Uterus (tissue), 4 donors: Measurements from ENCODE around the gene NUDT1. TPM values are rescaled to one million over a fixed set of nuclear protein-coding genes. Genes with fewer than 3 reads are reported as not detected.

Source experiments
- DNase-seq, 2 donors: peaks; one replicate each; pipeline ENCODE4 v3.0.0-alpha.2; 2019 to 2020
- H3K27ac ChIP-seq, 2 donors: fragments of 200-600 bp; sonication (generic); 1 replicate in 1 of 2; 2 replicates in 1 of 2; pipeline ENCODE4 v1.5.1; 2016 to 2018
- H3K27me3 ChIP-seq, 2 donors: fragments of 200-600 bp; sonication (generic); one replicate each; pipeline ENCODE4 v1.5.1; 2018 to 2019; ENCODE audit warnings: control low read depth in 1 of 2
- H3K36me3 ChIP-seq, 2 donors: fragments of 200-600 bp; sonication (generic); one replicate each; pipeline ENCODE4 v1.5.1; 2019; ENCODE audit warnings: control low read depth in 1 of 2
- H3K4me1 ChIP-seq, 2 donors: fragments of 200-600 bp; sonication (generic); one replicate each; pipeline ENCODE4 v1.5.1; 2018 to 2019; ENCODE audit warnings: control low read depth in 1 of 2
- H3K4me3 ChIP-seq, 2 donors: fragments of 200-600 bp; sonication (generic); 1 replicate in 1 of 2; 2 replicates in 1 of 2; pipeline ENCODE4 v1.5.1; 2018 to 2019; ENCODE audit warnings: mild to moderate bottlenecking in 1 of 2
- H3K9me3 ChIP-seq, 2 donors: fragments of 200-600 bp; sonication (generic); one replicate each; pipeline ENCODE4 v1.5.1; 2019; ENCODE audit warnings: control low read depth in 1 of 2
- CTCF ChIP-seq, 4 experiments: fragments of 200-600 bp in 2 of 4; fragments of 450-650 bp in 2 of 4; sonication (generic) in 2 of 4; IDR thresholded peaks; one replicate each; pipeline ENCODE4 v1.5.1; 2016 to 2019; ENCODE audit warnings: antibody characterized with exemption in 4 of 4, mild to moderate bottlenecking in 2 of 4, moderate library complexity in 1 of 4
- POLR2A ChIP-seq, 2 donors: fragments of 450-650 bp; IDR thresholded peaks; one replicate each; pipeline ENCODE4 v1.6.1; 2016; ENCODE audit warnings: antibody characterized with exemption in 2 of 2, mild to moderate bottlenecking in 1 of 2, moderate library complexity in 1 of 2
- intact Hi-C: fragments of 100-400 bp; cut with DNase I; formaldehyde crosslinking; loops from one replicate; pipeline ENCODE4 v1.15.1; 2023; ENCODE audit warnings: low total_unique reads
- total RNA-seq, 4 donors: library from RNA; depleted of rRNA in 3 of 4; stranded (reverse); fragments of >200 nt in 3 of 4; gene quantifications; one replicate each; pipeline versions ENCODE4 v1.1.0 to v1.2.4, GENCODE V29; 2014 to 2023
- donor health status: DM: yes; HTN: yes; CAD: no.

The NUDT1 gene
- total RNA-seq, 4 donors from 2014 or later = 2.4 to 13.1 (median 7.6) TPM; not detected in 1

GRCh38 chr7:2198760-2199159 is 43.3 kb upstream of the NUDT1 start:
- DNase-seq = no peak
- no peak for TF ChIP-seq CTCF (IDR thresholded peaks at IDR 0.05)
- no peak for TF ChIP-seq POLR2A (IDR thresholded peaks at IDR 0.05)
- Histone ChIP-seq H3K4me3 (no peak overlapping the region), H3K36me3 (no peaks in the 10 kb centered on the region), H3K4me1 (peaks cover 0 to 4% of the 10 kb centered on the region in 2 donors), H3K9me3 (no peaks in the 10 kb centered on the region), H3K27me3 (no peaks in the 10 kb centered on the region), H3K27ac (no peak overlapping the region)
- intact Hi-C loops = no loop called here

GRCh38 chr7:2199528-2199927 is 42.5 kb upstream of the NUDT1 start:
- no peak for TF ChIP-seq CTCF (IDR thresholded peaks at IDR 0.05)
- TF ChIP-seq POLR2A (IDR thresholded peaks at IDR 0.05) = no peak
- DNase-seq = no peak
- Histone ChIP-seq H3K4me1 (peaks cover 0 to 4% of the 10 kb centered on the region in 2 donors), H3K9me3 (no peaks in the 10 kb centered on the region), H3K27ac (no peak overlapping the region), H3K4me3 (no peak overlapping the region), H3K27me3 (no peaks in the 10 kb centered on the region), H3K36me3 (no peaks in the 10 kb centered on the region)
- intact Hi-C loops = no loop called here

- H3K4me3 ChIP-seq = no peak overlapping the region
- DNase-seq = no peak
- no peak overlapping the region for H3K27ac ChIP-seq
- H3K4me1 ChIP-seq = peaks cover 0 to 4% of the 10 kb centered on the region in 2 donors
- no peaks in the 10 kb centered on the region for H3K9me3 ChIP-seq
- TF ChIP-seq POLR2A (IDR thresholded peaks at IDR 0.05) (no peak), CTCF (IDR thresholded peaks at IDR 0.05) (no peak)
- H3K27me3 ChIP-seq = no peaks in the 10 kb centered on the region
- H3K36me3 ChIP-seq = no peaks in the 10 kb centered on the region
- intact Hi-C loops = no loop called here
Measured at GRCh38 chr7:2199956-2200583, 42.0 kb upstream of the NUDT1 start.

- DNase-seq = no peak
- Histone ChIP-seq H3K9me3 (no peaks in the 10 kb centered on the region), H3K4me1 (peaks cover 0 to 4% of the 10 kb centered on the region in 2 donors), H3K27ac (no peak overlapping the region), H3K36me3 (no peaks in the 10 kb centered on the region), H3K4me3 (no peak overlapping the region), H3K27me3 (no peaks in the 10 kb centered on the region)
- intact Hi-C loops = no loop called here
- TF ChIP-seq CTCF (IDR thresholded peaks at IDR 0.05) (no peak), POLR2A (IDR thresholded peaks at IDR 0.05) (no peak)
Measured at GRCh38 chr7:2200584-2200980, 41.4 kb upstream of the NUDT1 start.

GRCh38 chr7:2201128-2201527 is 40.9 kb upstream of the NUDT1 start:
- intact Hi-C loops = no loop called here
- Histone ChIP-seq H3K36me3 (no peaks in the 10 kb centered on the region), H3K27ac (no peak overlapping the region), H3K4me3 (no peak overlapping the region), H3K4me1 (peaks cover 0 to 4% of the 10 kb centered on the region in 2 donors), H3K27me3 (no peaks in the 10 kb centered on the region), H3K9me3 (no peaks in the 10 kb centered on the region)
- DNase-seq = no peak
- TF ChIP-seq POLR2A (IDR thresholded peaks at IDR 0.05) (no peak), CTCF (IDR thresholded peaks at IDR 0.05) (no peak)
